ENCODE results near the gene EMX1.
A peak's percentile ranks its signal among the peaks of the same experiment; 100 is the strongest.

Gene EMX1

DNA sequence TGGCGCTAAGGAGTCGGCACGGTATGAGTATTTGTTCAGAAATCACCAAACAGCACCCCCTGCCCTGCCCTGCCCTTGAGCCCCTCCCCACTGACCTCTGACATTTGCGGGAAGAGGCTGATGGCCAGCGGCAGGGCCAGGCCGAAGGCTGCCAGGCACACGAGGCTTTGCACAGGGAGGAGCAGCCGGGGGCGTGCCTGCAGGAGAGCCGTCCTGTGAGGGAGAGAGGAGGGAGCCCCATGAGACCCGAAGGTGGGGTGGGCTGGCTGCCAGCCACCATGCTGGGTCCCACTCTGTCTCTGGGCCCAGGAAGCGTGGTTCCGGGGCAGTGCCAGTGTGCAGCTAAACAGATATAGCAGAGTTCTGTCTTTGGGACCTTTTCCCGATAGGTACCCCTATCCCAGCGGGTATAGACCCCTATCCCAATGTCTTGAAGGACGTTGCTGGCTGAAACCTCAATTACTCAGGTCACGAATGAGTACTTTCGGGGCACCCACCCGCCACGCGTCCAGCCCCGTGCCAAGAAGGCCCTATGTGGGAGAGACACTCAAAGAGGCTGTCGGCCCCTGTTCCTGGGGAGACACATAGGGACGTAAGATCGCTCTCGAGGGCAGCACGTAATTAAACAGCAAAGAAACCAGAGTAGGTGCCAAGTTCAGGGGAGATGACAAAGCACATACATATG lies 43.9 kb downstream of the EMX1 start:
- no peak for DNase-seq

DNA sequence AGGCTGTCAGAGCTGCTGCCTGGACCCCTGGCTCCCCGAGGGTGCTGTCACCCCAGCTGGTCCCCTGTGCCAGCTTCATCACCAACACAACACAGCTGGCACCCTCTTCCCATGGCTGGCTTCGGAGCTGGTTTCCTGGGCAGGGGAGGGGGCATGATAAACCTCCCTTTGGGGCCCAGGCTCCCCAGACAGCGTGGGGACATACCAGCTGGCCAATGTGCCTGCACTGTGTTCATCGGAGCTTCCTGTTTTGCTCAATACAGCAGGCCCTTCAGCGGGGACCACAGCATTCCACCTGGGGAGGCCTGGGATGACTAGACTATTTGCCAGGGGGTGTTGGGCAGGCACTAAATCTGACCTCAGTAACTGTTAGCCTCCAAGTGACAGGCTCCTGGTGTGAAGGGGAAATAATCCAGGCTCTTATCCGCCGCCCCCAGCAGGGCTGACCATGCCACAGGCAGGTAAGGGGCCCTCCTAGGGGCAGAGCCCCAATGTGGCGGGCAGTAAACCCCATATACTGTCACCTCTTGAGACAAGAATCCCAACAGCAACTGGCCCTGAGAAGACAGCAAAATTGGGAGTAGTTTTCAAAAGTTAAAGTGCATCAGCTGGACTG lies 44.6 kb downstream of the EMX1 start:
- no peak for DNase-seq

DNA sequence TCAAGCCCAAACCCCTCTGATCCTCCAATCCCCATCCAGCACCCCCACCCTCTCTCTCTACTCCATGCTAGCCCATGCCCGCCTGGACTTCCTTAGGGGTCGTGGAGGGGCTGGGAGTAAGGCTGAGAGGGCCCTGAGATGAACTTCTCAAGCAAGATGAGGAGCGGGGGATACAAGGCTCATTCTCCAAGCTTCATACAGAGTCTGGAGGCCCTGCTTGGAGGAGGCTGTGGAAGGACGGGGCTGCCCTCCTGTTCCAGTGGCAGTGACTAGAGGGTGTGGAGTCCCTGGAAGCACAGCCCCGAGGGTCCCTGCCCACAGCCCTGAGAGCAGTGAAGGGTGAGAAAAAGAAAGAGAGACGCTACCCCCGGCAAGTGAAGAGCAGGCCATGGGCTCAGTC lies 45.6 kb downstream of the EMX1 start:
- DNase-seq, result no peak

GRCh38 chr2:72963423-72964145 lies 46.3 kb downstream of the EMX1 start:
- no peak for DNase-seq

GRCh38 chr2:72964146-72964525 lies 46.8 kb downstream of the EMX1 start:
- no peak for DNase-seq

DNA sequence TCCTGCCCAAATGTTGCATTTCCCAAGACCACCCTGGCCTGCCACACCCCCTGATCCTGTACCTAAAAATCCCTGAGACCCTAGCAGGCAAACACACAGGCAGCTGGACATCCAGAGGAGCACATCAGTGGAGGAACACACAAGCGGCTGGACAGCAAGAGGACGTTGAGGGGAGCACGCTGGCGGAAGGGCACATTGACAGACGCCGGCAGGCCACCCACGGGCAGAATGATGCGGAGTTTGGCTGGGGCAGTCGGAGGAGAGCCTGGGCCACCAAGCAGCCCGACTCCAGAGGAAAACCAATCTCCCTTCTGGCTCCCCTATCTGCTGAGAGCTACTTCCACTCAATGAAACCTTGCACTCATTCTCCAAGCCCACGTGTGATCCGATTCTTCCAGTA lies 47.7 kb downstream of the EMX1 start:
- DNase-seq, result no peak

GRCh38 chr2:72965770-72966450 lies 48.6 kb downstream of the EMX1 start:
- no peak for DNase-seq

GRCh38 chr2:72968286-72968685 lies 51.0 kb downstream of the EMX1 start:
- DNase-seq, result no peak

DNA sequence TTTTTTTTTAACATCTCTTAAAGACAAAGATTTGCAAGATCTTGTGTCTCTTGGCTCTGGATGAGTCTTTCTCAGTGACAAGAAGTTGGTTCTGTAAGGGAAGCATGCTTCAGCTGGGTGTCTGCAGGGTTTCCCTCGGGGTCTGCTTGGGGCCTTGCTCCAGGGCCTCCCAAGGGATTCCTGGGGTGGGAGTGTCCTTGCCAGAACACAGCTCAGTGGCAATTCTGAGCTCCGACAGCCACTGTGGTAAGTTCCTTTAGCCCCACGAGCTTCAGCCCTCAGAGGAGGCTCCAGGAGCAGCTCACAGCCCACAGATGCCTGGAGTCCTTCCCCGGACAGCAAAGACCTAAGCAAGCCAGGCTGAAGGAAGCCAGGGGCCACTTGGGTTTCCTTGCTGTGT lies 52.4 kb downstream of the EMX1 start:
- no peak for DNase-seq

DNA sequence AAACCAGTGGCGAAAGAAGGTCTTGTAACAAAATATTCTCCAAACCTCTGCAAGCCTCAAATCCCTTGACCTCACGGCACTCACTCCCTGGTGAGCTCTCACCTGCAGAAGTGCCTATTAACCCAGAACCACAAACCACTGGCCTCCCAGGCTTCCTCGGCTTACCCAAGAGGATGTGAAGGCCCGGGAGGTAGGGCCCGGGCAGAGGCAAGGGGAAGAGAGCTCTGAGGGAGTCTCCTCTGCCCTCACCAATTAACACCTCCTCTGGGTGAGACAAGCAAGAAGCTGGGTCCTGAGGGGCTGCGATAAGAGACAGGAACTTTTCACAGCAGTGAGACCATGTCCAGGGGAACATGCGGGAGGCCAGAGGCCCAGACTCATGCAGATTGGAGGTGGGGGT lies 53.7 kb downstream of the EMX1 start:
- no peak for DNase-seq

GRCh38 chr2:72972352-72973136 lies 55.2 kb downstream of the EMX1 start:
- no peak for DNase-seq

GRCh38 chr2:72973137-72973535 lies 55.8 kb downstream of the EMX1 start:
- DNase-seq, result no peak

DNA sequence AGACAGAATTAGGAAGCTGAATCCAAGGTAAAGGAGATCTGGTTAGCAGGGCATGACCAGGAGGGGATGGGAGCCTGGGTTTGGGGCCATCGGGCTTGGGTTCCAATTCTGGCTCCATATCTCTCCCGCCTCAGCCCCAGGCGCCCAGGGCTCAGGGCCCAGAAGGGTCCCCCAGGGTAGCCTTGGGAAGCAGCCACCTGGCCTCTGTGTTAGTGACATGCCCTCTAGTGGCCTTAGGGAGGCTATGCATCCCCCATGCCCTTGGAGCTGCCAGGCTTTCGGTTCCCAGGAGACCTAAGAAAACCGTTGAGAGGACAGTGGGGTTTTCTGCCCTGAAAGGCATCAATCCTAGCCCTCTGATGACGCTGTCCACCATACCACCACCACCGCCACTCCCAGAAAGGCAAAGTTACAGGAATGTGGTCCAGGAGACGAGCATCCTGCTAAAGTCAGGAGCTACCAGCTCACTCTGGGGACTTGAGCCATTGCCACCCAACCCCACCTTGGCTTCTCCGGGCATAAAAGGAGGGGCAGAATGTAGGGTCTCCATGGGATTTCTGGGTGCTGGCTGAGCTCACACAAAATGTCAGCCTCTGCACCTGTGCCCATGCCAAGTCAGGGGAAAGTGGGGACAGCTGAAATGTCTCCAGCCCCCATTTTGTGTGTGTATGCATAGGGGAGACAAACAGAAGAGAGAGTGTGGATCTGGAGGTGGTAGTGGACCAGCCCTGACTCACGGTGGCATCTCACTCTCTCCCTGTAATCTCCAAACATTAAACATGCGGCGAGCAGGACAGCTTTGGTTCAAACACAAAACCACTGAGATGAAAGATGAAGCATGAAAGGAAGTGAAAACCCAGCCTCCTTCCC lies 56.5 kb downstream of the EMX1 start:
- DNase-seq, result peak; percentile 23 to 45

- DNase-seq, result no peak
Measured at GRCh38 chr2:72974436-72974754, 57.1 kb downstream of the EMX1 start.

DNA sequence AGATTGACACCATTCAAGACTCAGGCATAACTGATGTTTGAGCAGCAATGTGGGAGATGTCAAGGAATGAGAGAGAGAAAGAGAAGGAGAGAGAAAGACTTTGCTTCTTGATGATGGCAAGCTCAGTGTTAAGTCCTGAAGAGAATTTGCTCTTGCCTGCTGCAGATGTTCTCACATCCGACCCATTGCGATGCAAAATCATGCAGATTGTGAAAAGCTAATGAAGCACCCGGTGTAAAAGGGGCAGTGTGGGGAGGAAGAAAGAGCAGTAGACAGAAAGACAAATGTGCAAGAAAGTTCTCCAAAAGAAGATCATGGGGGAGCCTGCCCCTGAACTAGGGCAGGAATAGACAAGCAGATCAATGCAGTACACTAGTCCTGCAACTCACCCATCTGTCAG lies 57.7 kb downstream of the EMX1 start:
- no peak for DNase-seq

GRCh38 chr2:72979896-72980295 lies 62.6 kb downstream of the EMX1 start:
- peak in 1 of 2 donors; percentile 24 for DNase-seq

DNA sequence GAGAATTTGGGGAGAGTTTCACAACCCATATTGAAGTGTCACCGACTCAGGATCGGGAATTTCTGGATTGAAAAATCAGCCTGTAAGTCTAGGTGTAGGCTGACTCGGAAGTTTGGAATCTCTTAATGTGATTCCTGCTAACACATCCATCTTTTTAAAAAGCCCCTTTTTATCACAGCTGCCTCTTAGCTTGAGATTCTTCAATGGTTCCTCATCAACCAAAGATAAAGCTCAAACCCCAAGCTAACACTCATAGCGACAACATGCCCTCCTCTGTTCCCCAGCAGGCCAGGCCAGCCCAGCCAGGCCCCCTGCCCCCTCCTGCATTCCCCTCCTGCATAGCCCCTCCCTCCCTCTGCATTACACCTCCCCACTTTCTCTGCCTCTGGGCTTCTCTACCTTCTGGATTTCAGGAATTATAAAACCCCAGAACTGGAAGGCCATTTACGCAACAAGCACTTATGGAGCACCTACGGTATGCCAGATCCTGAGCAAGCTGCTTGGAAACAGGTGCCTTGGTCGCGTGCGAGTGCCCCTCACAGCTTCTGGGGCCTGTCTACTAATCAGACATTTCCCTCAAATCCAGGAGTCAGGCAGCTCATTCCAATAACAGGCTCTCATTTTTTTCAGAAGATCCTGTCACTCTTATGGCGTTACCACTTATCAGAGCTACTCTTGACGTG lies 63.4 kb downstream of the EMX1 start:
- no peak for DNase-seq

GRCh38 chr2:72981536-72981935 lies 64.2 kb downstream of the EMX1 start:
- no peak for DNase-seq

GRCh38 chr2:72982219-72982618 lies 64.9 kb downstream of the EMX1 start:
- no peak for DNase-seq

DNA sequence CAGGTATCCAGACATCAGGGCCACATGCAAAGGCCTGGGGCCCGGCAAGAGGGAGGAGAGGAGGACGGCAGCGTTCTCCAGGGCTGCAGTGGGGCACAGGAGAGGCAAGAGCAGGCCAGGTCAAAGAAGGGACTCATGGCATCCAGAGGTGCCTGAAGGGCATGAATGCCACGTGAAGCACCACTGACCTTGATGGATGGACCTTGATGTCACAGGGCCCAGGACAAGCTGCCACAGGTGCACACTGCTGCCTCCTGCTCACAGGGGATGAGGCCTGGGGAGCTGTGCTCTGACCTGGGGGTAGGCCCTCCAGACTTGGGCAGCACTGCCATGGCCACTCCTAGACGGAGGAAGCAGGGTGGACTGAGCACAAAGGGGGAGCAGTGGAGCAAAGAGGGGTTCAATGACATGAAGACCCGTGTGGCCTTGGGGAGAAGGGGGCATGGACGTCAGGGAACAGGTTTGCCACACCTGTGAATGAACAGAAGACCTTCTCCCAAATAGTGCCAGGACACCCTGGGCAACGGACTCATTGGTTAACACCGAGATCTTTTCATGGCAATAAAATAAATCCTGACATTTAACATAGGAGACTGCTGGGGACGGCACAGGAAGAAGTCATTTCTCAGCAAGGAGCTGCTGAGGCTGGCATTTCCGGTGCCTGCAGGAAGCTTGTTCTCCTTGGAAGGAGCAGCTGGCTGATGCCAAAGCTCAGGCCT lies 65.6 kb downstream of the EMX1 start:
- DNase-seq, result no peak

Data from CD4-positive, alpha-beta T cell treated with Interleukin-1 beta for 1 hour (primary cell).